Measurements from ENCODE around the gene OR6P1.

The OR6P1 gene

DNA sequence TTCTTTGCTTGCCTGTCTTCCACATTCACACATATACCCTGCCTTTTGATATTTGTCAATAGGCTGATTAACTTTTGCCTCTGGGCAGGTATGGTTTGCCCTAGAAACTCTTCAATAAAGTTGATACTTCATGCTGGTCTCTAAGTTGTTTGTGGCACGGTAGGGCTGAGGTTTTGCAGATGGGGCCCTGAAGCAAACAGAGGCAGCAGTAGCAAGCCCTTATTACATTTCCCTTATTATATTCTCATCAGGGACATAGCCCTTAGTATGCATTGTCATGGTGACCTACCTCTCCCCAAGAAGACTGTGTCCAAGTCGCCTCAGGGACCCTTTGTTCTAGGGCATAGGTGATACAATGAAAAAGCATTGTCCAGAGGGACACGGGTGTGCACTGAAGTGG, at the start of gene OR6P1:
OR6P1 (minus strand) TSS at position 101 of the 400 bp plus-strand sequence. CDS start 6,976 bp downstream, outside the sequence.
- no peak for DNase-seq

GRCh38 chr1:158613764-158614163, 43.4 kb upstream of the OR6P1 start:
- no peak for DNase-seq

DNA sequence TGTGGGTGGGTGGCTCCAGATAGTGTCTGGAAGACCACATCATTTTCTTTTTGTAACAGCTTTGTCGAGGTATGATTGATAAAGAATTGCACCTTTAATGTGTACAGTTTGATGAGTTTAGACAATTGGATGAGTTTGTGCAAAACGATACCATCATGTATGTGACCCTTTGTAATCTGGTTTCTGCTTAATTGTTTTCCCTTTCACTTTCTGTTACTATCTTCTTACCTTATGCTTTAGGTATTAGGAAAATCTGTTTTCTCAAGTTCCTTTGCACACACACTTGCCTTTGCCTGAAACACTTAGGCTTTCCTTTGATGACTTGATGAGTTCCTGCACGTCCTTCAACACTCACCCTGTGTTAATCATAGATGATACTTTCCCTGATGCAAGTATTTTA, 41.5 kb upstream of the OR6P1 start:
- no peak for DNase-seq

DNA sequence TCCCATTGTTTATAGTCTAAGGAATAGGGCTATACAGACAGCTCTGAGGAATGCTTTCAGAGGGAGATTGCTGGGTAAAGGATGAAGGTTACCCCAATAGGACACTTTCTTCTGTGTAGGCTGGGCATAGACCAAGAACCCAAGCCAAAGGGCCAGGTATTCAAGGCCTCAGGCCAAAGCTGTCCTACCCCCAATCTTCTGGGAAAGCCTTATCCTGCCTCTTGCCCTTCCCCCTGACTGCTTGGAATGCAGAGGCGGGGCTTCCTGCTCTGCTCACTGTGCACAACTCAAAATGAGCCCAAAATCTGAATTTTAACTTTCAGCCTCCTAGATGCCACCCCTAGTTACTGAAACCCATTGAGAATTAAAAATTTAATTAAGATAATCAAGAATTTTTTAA, 36.9 kb upstream of the OR6P1 start:
- no peak for DNase-seq

DNA sequence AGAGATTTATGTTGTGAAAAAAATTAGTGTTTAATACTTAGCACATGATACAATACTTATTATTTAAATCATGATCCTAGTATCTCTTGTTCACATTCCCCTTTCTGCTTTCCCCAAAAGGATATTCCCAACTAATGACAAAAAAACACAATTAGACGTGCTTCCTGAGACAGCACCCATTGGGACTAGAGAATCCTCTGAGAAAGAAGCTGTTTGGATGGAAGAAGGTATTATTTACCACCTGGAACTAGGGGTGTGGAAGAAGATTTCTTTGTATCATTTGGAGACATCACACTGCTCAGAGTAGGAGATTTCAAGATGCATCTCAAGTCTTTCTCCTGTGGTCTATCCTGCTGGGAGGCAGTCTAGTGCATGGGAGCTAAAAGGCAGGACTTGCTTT, 34.6 kb upstream of the OR6P1 start, which contains the start of gene OR10Z1:
OR10Z1 (plus strand) TSS at position 301 of the 400 bp plus-strand sequence. CDS start 1,171 bp downstream, outside the sequence.
- DNase-seq = no peak

GRCh38 chr1:158600735-158601134, 30.4 kb upstream of the OR6P1 start:
- no peak for DNase-seq

DNA sequence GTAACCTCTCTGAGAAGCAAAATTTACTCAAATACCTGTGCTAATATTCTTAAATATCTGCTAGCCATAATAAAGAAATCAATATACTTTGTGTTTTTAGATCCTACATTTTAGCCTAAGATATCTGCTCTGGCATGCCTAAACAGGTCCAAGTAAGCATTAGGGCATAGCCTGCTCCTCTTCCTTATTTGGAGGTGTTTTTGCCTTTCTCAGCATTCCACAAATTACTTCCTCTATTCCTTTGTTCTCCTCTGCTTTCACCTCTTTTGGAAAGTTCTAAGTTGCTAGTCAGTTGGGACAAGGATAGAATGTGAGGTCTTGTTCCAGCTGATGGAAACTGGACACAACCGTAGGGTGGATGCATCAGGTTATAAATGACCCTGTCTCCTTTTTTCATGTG, 16.6 kb upstream of the OR6P1 start:
- DNase-seq = no peak

GRCh38 chr1:158583962-158584361, 13.6 kb upstream of the OR6P1 start:
- no peak for DNase-seq

DNA sequence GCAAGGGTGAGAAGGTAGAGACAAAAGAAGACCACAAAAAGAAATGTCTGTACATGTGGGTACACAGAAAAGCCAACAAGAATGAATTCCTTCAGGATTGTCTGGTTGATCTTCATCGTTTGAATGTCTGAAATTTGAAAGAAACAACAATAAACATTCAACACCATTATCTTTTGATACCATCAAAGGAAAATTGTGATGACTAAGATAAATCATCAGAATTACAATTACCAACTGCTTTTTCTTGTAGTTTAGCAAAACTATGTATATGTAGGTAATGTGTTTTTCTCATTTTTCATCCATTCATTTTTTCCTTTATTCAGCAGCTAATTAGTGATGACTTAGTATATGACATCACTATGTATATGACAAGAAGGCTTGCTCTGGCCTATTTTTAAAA, 9.4 kb upstream of the OR6P1 start, which contains the start of gene OR10X1:
OR10X1 (minus strand) TSS at position 167 of the 400 bp plus-strand sequence; CDS start at position 167, 0 bp downstream.
- no peak for DNase-seq

DNA sequence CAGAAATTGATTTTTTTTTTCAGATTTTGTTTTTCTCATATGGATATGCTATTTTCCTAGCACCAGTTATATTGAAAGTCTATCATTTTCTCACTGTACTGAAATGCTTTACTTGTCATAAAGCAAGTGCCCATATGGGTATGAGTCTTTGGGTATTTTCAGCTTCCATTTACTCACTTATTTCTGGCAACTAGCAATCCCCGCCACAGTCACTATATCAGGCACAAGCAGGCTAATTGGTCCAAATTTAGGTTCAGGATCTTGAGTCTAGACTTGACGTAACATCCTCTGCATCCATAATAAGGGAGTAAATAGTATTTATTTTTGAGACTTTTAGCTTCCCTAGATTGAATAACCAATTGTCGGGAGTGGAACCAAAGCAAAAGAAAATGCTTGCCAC, 7.2 kb upstream of the OR6P1 start:
- DNase-seq = no peak

GRCh38 chr1:158572226-158572625, 1.8 kb upstream of the OR6P1 start:
- DNase-seq = no peak

DNA sequence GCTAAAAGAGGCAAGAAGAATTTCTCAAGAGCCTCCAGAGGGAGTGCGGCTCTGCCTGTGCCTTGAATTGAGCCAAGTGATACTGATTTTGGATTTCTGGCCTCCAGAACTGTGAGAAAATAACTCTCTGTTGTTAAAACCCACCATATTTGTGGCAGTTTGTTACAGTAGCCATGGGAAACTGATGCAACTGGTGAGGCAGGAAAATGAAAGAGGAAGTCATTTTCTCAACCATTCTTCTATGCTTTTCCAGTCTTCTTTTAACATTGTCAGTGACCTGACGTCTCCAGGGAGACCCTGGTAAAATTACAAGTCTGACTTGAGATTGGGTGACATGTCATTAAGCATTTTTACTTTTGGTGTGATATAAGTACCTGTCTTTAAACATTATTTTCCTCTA, 5.8 kb downstream of the OR6P1 start:
- DNase-seq = no peak

- no peak for DNase-seq
Observed at GRCh38 chr1:158563853-158564252, 6.5 kb downstream of the OR6P1 start.

GRCh38 chr1:158559696-158560095, 10.7 kb downstream of the OR6P1 start:
- no peak for DNase-seq

DNA sequence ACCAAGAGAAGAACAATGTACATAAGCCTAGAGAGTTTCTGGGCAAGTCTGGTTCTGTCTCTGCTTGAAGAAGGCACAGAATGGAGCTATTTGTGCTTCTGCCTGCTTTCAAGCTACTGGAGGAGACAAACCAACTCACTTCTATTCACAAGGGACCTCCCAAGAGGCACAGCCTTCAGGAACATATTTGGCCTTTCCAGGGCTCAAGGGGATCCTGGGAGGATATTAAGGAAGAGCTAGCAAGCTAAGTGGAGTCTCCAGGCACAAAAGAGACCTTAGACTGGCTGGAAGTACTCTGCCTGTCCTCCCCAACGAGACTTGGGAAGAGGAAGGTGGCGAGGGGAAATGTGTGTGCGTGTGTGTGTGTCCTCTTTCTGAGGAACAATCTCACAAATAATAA, 16.0 kb downstream of the OR6P1 start, which contains the start of gene OR6Y1:
OR6Y1 (minus strand) TSS at position 54 of the 400 bp plus-strand sequence. CDS start 6,300 bp downstream, outside the sequence.
- DNase-seq = no peak

GRCh38 chr1:158552296-158552695, 18.1 kb downstream of the OR6P1 start:
- no peak for DNase-seq

- DNase-seq = no peak
Observed at GRCh38 chr1:158547533-158547932, 22.8 kb downstream of the OR6P1 start.

DNA sequence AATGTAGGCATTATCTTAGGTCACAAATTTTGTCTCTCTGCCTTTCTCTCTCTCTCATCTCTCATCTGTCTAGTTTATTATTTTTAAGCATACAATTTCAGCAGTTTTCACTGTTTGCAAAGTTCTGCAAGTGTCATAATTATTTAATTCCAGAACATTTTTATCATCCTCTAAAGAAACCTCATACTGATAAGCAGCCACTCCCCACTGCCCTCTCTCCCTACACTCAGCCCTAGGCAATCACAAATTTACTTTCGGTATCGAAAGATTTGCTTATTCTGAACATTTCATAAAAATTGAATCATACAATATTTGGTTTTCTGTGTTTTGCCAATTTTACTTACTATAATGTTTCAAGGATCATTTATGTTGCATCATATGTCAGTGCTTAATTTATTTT, 32.8 kb downstream of the OR6P1 start:
- no peak for DNase-seq

- DNase-seq = no peak
Observed at GRCh38 chr1:158534496-158534895, 35.9 kb downstream of the OR6P1 start.

DNA sequence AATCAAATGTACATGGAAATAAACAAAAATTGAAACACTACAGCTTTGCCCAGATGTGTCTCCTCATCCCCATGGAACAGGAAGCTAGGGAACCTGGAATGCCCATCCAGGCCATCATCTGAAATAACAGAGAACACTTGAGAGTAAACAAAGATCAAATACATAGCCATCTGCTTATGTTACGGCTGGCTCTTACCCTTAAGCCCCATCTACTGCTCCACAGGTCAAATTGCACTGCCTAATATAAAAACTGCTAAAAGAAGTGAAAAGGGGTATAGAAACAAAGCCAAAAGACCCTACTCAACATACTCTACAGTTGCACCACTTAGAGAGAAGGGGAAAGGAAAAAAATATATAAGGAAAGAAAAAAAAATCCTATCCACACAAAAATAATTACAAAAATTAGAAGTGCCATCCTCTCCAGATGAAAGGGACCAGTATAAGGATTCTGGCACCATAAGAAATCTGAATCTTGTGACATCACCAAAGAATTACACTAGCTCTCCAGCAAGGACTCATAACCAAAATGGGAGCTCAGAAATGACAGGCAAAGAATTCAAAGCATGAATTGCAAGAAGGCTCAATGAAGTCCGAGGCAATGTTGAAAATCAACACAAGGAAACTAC, 43.1 kb downstream of the OR6P1 start:
- DNase-seq = peak in 1 of 2 donors; percentile 6

GRCh38 chr1:158521666-158522058, 48.7 kb downstream of the OR6P1 start:
- DNase-seq = no peak

DNA sequence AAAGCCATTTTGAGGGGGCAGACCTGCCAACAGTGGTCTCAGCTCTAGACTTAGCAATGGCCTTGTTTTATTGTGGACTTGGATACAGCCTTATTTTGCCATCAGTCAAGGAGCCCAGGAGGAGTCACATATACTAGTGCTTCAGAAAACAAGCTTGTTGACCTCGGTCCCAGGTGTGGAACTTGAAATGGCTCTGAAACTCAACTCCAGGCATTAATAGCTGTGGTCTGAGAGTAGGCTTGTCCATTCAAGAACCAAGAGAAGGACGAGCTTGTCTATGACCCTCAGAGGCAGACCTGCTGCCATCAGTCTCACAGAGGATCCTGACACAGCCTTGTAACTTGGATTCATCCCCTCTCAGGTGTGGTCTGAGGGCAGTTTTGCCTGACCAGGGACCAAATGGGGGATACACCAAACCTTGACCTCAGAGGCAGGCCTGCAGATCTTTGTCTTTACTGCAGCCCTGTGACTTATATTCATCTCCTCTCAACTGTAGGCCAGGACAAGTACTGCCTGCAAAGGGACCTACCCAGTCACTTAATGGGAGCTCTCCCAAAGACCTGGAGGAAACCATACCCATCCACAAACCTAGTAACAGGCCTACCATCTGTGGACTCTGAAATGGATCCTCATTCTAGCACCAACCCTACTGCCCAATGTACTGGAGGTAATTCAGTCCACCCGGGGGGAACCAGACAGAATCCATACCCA, 49.3 kb downstream of the OR6P1 start:
- no peak for DNase-seq

GRCh38 chr1:158520021-158520420, 50.4 kb downstream of the OR6P1 start:
- DNase-seq = no peak

DNA sequence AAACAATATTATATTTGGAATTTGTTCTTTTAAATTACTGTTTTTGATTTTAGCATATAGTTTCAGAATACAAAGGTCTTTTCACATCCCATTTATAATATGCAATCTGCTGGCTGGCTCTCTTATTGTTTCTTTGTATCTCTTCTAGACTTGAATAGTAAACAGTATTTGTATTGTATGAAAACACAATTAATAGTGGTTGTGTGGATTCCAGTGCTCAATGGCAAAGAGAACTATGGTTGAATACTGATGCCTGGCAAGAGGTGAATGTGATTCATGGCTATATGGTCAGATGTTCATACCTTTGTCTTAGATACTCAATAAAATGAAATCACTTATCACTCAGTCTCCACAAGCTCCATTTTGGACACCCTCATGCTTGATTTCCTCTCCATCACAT, 53.4 kb downstream of the OR6P1 start:
- DNase-seq = no peak

All from CD4-positive, alpha-beta T cell treated with Interleukin-1 beta for 1 hour (primary cell).